HUES48 (cell line): ENCODE results near the gene CDC42EP3.

Experiments used
- H3K27ac ChIP-seq: one replicate; pipeline ENCODE4 v1.7.0; 2013; ENCODE audit warnings: low read depth, low read length, inconsistent platforms
- H3K27me3 ChIP-seq: 2 replicates; pipeline ENCODE4 v1.6.1; 2013; ENCODE audit warnings: mild to moderate bottlenecking, low read length; ENCODE audit not compliant: control insufficient read depth, insufficient read depth
- H3K36me3 ChIP-seq: 2 replicates; pipeline ENCODE4 v1.6.1; 2013; ENCODE audit warnings: low read length; ENCODE audit not compliant: control insufficient read depth, insufficient read depth
- H3K4me1 ChIP-seq: 2 replicates; pipeline ENCODE4 v1.6.1; 2013; ENCODE audit warnings: mild to moderate bottlenecking, low read length; ENCODE audit not compliant: control insufficient read depth, insufficient read depth
- H3K4me3 ChIP-seq: 2 replicates; pipeline ENCODE4 v1.5.1; 2013; ENCODE audit warnings: mild to moderate bottlenecking, low read depth, low read length
- H3K9ac ChIP-seq: 2 replicates; pipeline ENCODE4 v1.6.1; 2013; ENCODE audit warnings: mild to moderate bottlenecking, low read depth, low read length, moderate library complexity
- H3K9me3 ChIP-seq: 2 replicates; pipeline ENCODE4 v1.6.1; 2013; ENCODE audit warnings: low read length; ENCODE audit not compliant: control insufficient read depth, insufficient read depth

CDC42EP3 gene

DNA sequence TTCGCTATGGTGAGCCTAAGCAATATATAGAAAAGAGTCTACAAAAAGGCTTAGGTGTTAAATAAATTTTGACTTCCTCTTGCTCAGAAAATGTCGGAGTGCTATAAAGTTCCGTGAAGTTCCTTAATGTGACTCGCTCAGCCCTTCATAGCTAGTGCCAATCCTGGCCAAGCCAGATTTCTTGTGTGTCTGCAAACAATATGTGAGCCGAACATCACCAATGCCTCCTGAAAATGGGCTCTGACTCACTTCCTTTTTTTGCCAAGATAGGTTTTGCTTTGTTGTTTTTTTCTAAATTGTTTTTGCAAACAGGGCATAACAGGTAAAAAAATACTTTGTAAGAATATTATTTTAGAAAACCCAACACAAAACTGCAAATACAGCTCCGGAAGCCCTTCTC is 26.1 kb downstream of the CDC42EP3 start:
- Histone ChIP-seq H3K27me3 (no peaks in the 10 kb centered on the region), H3K9ac (no peak overlapping the region), H3K4me1 (no peaks in the 10 kb centered on the region), H3K27ac (no peak overlapping the region), H3K4me3 (no peak overlapping the region), H3K36me3 (peaks cover 39% of the 10 kb centered on the region), H3K9me3 (no peaks in the 10 kb centered on the region)

DNA sequence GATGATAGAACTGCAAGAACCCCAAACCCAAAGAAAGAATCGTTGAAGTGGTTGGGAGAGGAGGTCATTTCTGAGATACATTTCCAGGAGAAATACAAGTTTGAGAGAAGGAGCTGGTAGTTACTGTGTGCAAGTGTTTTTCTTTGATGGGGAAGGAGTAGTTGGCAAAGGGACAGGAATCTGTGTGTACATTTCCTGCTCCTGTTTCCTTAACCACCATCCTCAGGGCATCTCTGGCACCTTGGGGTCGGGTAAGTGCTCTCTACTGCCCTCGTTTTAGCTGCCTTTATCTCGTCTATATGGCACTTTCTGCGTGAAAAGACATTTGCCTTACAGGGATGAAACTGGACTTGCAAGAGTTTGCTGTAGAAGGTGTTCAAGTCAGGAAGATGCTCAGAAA is 27.3 kb downstream of the CDC42EP3 start:
- H3K9me3 ChIP-seq: no peaks in the 10 kb centered on the region
- H3K27ac ChIP-seq: no peak overlapping the region
- H3K36me3 ChIP-seq: peaks cover 39% of the 10 kb centered on the region
- H3K27me3 ChIP-seq: no peaks in the 10 kb centered on the region
- no peaks in the 10 kb centered on the region for H3K4me1 ChIP-seq
- H3K4me3 ChIP-seq: no peak overlapping the region
- H3K9ac ChIP-seq: no peak overlapping the region

DNA sequence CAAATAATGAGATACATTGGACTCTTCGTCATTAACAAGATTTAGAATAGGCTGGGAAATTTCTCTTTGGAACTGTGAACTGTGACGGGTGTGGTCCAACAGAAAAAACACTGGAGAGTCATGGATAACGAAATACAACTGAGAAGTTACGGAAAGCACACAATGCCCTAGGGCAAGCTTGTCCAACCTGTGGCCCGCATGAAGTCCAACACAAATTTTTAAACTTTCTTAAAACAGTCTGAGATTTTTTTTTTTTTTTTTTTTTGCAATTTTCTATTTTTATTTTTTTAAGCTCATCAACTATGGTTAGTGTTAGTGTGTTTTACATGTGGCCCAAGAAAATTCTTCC is 27.7 kb downstream of the CDC42EP3 start:
- Histone ChIP-seq H3K4me1 (no peaks in the 10 kb centered on the region), H3K27ac (no peak overlapping the region)

DNA sequence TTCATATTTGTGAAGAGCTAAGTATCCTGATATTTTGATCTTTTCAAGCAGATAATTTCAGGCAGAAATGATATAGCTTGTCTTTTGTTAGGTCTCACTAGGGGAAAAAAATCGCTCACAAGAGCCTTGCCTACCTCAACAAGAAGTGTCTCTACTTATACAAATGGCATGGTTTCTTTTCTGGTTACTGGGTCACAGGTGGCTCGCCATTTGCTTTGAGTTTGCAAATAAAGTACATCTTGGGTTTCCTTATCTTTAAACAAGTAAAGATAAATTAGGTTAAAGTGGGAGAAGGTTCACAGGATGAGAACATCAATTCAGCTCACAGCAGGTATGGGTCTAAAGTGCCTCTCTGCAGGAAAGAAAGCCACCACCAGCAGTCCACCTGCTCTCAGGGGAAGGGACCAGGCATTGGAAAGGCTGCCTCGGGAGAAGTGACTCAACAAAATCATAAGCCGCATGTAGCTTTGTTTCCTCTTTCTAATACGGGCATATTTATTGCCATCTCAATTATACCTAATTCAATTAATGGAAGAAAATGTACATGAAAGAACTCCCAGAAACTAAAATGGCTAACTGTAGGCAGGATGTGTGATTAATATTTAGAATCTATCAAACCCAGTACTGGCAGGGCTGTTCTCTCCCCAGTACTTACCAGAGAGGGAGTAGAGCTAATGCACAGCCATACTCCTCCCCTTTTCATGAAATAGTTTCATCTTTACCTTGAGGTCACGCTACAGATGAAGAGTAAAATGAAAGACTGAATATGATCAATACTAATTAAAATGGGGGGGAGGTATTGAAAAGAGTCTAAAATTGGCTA is 28.3 kb downstream of the CDC42EP3 start:
- no peaks in the 10 kb centered on the region for H3K27me3 ChIP-seq
- H3K36me3 ChIP-seq: peaks cover 39% of the 10 kb centered on the region
- no peak overlapping the region for H3K27ac ChIP-seq
- no peak overlapping the region for H3K9ac ChIP-seq
- no peak overlapping the region for H3K4me3 ChIP-seq
- H3K4me1 ChIP-seq: no peaks in the 10 kb centered on the region
- no peaks in the 10 kb centered on the region for H3K9me3 ChIP-seq

More for the DNA sequence above, 27.7 kb downstream of the CDC42EP3 start:
- no peaks in the 10 kb centered on the region for H3K9me3 ChIP-seq
- H3K9ac ChIP-seq: no peak overlapping the region
- H3K27me3 ChIP-seq: no peaks in the 10 kb centered on the region
- no peak overlapping the region for H3K4me3 ChIP-seq
- peaks cover 39% of the 10 kb centered on the region for H3K36me3 ChIP-seq

DNA sequence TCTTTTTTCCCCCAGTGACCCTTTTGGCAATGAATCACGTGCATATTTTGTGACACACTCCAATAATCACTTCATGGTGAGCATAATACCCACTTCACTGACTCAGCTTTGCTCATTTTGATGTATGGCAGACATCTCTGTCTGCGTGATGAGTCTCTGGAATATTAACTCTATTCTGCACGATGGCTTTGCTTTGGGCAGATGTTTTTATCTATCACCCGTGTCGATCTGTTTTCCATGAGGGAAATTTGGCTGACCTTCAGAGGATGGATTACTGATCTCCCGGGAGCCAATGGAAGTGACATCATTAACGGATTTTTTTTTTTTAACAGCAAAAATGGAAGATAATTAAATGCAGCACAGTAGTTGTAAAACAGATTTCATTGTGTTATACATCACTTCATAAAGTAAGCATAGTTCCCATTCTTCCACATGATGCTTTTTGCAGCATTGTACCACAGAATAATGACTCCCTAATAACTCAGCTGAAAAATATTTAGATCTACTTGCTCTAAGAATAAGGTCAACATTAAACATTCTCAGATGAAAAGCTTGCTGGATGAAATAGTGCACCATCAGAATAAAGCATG is 29.8 kb downstream of the CDC42EP3 start:
- Histone ChIP-seq H3K4me1 (no peaks in the 10 kb centered on the region), H3K4me3 (no peak overlapping the region), H3K36me3 (peaks cover 27% of the 10 kb centered on the region), H3K9ac (no peak overlapping the region), H3K9me3 (no peaks in the 10 kb centered on the region), H3K27me3 (no peaks in the 10 kb centered on the region), H3K27ac (no peak overlapping the region)

DNA sequence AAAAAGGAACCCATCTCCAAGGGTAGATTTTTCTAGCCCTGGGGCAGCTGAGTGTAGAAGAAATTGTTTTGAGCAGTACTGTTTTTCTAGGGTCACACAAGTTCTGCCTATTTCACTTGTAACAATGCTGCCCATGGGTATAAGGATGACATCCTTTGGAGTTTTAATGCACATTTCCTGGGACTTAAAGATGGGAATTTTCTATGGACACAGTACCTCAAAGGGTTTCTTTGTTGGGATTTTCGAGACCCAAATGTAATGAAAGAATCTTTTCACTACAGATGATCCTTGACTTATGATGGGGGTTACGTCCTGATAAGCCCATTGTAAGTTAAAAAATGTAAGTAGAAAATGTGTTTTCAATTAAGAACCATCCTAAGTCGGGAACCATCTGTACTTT is 31.8 kb downstream of the CDC42EP3 start:
- Histone ChIP-seq H3K36me3 (peaks cover 9% of the 10 kb centered on the region), H3K4me1 (no peaks in the 10 kb centered on the region), H3K4me3 (no peak overlapping the region), H3K9me3 (no peaks in the 10 kb centered on the region), H3K9ac (no peak overlapping the region), H3K27ac (no peak overlapping the region), H3K27me3 (no peaks in the 10 kb centered on the region)

DNA sequence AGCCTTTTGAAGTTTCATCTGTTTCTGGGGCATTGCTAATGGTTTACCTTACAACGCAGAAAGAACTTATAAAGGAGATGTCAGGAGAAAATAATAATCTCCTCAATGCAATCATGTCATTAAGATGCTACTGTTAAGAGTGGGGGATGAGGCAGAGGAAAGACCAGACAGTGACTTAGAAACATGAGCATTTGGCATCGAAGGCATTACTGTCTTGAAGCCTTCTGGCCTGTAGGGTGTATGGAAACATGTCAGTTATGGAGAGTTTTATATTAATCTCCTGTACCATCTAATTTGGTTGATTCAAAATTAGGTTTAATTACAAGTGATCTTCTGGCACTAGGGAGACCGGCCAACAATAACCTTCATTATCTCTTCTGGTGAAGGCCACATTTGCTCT is 32.5 kb downstream of the CDC42EP3 start:
- H3K27me3 ChIP-seq: no peaks in the 10 kb centered on the region
- no peak overlapping the region for H3K4me3 ChIP-seq
- H3K4me1 ChIP-seq: no peaks in the 10 kb centered on the region
- no peak overlapping the region for H3K9ac ChIP-seq
- H3K9me3 ChIP-seq: no peaks in the 10 kb centered on the region
- H3K36me3 ChIP-seq: 0 out of 2 replicates have a peak, but pooled peaks cover 3% of the 10 kb centered on the region
- no peak overlapping the region for H3K27ac ChIP-seq

DNA sequence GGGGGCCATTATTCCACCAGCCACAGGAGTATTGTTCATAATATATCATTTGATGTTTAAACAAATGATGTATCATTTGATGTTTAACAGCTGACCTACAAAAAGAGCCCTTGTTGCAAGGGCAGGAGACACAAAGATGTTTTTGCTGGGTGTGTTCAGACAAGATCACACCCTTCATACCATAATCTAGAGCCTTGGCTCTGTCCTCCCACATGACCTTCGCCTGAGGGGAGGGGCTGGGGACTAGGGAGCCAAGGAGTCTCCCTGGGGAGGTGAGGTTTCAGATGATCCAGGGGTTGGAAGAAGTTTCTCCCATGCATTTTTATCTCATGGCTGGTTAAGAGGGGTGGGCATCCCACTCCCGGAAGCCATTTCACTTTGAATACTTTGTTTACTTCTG is 33.5 kb downstream of the CDC42EP3 start:
- Histone ChIP-seq H3K4me3 (no peak overlapping the region), H3K9me3 (no peaks in the 10 kb centered on the region), H3K4me1 (no peaks in the 10 kb centered on the region), H3K36me3 (0 out of 2 replicates have a peak, but pooled peaks cover 3% of the 10 kb centered on the region), H3K27ac (no peak overlapping the region), H3K27me3 (no peaks in the 10 kb centered on the region), H3K9ac (no peak overlapping the region)

DNA sequence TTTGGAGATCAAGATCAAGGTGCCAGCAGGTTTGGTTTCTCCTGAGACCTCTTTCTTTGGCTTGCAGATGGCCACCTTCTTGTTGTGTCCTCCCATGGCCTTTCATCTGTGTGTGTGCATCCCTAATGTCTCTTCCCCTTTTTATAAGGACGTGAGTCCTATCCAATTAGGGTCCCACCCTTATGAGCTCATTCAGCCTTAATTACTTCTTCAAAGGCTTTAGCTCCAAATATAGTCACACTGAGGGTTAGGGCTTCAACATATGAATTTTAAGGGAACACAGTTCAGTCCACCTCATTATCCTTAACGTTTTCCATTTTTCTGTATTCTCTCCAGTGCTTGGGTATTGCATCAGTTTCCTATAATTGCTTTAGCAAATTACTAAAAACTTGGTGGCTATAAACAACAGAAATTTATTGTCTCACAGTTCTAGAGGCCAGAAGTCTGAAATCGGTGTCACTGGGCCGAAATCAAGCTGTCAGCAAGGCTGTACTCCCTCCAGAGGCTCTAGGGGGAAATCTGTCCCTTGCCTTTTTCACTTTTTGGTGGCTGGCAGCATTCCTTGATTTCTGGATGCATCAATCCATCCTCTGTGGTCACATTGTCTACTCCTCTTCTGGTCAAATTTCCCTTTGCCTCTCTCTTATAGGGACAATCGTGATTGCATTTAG is 34.1 kb downstream of the CDC42EP3 start:
- H3K27me3 ChIP-seq: no peaks in the 10 kb centered on the region
- H3K9me3 ChIP-seq: no peaks in the 10 kb centered on the region
- H3K36me3 ChIP-seq: 0 out of 2 replicates have a peak, but pooled peaks cover 3% of the 10 kb centered on the region
- no peak overlapping the region for H3K9ac ChIP-seq
- H3K27ac ChIP-seq: no peak overlapping the region
- no peaks in the 10 kb centered on the region for H3K4me1 ChIP-seq
- no peak overlapping the region for H3K4me3 ChIP-seq

DNA sequence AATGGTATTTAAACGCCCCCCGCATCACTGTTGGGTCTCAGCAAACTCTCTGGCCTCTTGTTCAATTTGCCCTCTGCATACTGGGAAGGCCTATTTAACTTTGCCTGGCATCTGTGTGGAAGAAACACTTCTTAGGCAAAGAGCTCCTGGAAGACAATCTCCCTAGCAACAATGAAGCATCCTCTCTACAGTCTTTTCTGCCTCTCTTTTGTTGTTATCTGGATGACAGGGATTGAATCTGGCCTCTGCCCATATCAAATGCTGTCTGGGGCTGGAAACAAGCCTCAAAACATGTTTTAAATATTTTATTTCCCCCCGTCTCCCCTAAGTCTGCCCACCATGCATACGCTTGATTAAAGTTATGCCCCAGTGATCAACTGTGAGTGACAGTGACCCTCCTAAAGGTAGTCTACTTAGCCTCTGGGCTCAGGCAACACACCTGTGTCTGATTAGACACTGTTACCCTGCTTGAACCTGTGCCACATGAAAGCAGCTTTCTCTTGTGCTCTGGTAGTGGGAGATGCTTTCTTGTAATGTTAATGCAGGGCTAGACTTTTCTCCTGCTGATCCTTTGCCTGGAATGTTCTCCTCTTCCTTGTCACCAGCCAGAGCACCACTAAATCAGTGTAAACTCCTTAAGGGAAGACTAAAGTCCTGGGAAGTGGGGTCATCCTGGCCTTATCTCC is 34.9 kb downstream of the CDC42EP3 start:
- H3K27ac ChIP-seq: no peak overlapping the region
- H3K36me3 ChIP-seq: 0 out of 2 replicates have a peak, but pooled peaks cover 1% of the 10 kb centered on the region
- no peak overlapping the region for H3K4me3 ChIP-seq
- no peaks in the 10 kb centered on the region for H3K4me1 ChIP-seq
- H3K27me3 ChIP-seq: no peaks in the 10 kb centered on the region
- no peaks in the 10 kb centered on the region for H3K9me3 ChIP-seq
- H3K9ac ChIP-seq: no peak overlapping the region
